Occipital lobe (tissue), 2 donors: ENCODE data around the gene LRRC58. TPM values are rescaled to one million over a fixed set of nuclear protein-coding genes. Genes with fewer than 3 reads are reported as not detected.
"Not testable (repeated sequence)": the region's sequence is repeated elsewhere in the genome, so short reads cannot be mapped to it uniquely, and the experiment has no call there.

Experiments used
- DNase-seq: peaks from one replicate; lab custom pipeline; 2025; lab: John Stamatoyannopoulos, UW
- total RNA-seq: library from RNA; depleted of rRNA; stranded (reverse); fragments of >200 nt; gene quantifications from one replicate; pipeline ENCODE4 v1.2.3, GENCODE V29; 2014

LRRC58 gene
- total RNA-seq, 1 donor from 2014 or later = 32.6 TPM

DNA sequence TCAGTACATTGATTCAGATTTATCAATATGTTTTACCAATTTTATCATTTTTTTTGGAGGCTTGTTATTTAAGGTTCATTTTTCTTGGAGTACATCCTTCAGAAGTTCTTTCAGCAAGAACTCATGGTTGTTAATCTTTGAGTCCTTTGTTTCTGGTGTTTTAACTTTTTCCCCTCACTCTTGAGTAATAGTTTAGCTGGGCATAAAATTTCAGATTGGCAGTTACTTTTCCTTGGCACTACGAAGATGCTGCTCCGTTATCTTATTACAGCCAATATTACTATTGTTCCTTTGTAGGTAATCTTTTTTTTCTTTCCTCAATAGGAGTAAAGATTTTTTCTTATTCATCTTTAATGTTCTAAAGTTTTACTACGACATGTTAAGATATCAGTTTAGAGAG lies 9.8 kb downstream of the LRRC58 start:
- DNase-seq = no peak

DNA sequence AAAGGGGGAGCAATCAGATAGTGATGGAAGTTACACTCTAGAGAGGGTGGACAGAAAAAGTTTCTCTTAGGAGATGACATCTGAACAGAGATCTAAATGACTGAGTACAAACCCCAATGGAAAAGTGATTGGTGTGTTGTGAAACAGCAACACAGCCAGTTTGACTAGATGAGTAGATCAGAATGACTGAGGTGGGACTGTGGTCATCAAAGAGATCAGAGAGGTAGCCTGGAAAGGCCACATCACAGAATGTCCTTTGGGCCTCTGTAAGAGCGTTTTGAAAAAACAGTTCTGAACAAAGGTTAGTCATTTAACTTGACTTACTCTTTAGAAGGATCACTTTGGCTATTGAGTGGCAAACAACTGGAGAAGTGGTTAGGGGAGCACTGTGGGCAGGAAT lies 10.6 kb downstream of the LRRC58 start:
- no peak for DNase-seq

DNA sequence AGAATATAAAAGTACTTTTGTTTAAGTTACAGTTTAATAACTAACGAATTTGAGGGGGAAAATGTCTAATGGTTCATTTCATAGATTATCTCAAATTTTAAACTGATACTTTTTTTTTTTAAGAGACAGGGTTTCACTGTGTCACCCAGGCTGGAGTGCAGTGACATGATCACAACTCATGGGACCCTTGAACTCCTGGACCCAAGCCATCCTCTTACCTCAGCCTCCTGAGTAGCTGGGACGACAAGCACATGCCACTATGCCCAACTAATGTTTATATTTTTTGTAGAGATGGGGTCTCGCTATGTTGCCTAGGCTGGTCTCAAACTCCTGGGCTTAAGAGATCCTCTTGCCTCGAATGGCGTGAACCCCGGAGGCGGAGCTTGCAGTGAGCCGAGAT lies 16.5 kb downstream of the LRRC58 start:
- no peak for DNase-seq

DNA sequence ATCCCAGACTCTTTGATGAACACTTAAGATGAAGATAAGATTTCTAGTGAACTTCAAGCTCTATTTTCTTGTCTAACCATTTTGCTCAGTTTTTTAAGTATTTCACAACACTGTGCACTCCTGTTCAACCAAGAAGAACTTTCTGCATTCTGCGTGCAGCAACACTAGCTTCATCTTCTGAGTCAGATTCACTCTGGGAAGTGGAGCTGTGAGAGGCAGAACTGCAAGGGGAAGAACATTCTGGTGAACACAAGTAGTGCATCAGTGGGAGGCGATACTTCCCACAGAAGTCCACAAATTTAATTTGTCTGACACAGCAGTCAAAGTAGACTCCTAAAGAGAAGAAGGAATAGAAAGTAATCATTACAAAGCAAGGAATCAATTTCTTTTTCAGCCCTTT lies 18.1 kb downstream of the LRRC58 start:
- no peak for DNase-seq

DNA sequence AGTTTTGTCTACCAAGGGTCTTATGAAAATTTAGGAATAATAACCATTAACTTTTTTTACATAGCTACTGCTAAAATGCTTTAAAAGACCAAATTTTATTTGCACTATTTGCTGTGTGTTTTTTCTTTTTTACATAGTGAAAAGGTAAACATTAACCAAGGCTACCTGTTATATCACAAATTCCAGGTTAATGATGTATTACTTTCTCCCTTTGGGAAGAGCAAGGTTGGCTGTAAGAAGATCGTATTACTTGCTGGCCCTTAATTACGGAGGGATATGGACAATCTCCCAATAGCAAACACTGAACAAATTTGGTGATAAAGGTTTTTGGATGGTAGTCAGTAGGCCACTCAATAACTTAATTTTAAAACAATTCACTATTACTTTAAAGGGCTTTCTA lies 22.4 kb downstream of the LRRC58 start:
- no peak for DNase-seq

DNA sequence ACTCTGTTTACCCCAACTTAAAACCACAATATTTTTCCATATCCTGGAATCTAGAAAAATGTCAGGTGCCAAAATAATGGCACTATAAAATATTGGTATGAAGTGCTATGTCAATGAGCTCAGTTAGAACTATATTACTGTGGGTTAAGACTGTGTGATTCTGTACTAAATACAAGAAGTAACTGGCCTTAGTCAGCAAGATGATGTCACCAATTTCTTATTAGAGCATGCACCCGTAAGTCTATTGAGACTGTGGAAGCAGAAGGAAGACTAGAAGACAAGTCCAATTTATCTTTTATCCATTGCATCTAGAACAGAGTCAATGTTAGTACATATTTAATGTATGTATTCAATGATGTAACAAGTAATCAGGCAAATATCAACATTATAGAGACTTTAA lies 25.0 kb downstream of the LRRC58 start:
- no peak for DNase-seq

DNA sequence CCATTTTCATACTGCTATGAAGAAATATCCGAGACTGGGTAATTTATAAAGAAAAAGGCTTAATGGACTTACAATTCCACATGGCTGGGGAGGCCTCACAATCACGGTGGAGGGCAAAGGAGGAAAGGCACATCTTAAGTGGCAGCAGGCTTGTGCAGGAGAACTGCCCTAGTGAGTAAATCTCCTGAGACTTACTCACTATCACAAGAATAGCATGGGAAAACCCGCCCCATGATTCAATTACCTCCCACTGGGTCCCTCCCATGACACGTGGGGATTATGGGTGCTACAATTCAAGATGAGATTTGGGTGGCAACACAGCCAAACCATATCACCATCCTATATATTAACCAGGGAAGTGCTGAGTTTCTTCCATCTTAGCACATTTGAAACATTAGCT lies 25.4 kb downstream of the LRRC58 start:
- not testable (repeated sequence) for DNase-seq

DNA sequence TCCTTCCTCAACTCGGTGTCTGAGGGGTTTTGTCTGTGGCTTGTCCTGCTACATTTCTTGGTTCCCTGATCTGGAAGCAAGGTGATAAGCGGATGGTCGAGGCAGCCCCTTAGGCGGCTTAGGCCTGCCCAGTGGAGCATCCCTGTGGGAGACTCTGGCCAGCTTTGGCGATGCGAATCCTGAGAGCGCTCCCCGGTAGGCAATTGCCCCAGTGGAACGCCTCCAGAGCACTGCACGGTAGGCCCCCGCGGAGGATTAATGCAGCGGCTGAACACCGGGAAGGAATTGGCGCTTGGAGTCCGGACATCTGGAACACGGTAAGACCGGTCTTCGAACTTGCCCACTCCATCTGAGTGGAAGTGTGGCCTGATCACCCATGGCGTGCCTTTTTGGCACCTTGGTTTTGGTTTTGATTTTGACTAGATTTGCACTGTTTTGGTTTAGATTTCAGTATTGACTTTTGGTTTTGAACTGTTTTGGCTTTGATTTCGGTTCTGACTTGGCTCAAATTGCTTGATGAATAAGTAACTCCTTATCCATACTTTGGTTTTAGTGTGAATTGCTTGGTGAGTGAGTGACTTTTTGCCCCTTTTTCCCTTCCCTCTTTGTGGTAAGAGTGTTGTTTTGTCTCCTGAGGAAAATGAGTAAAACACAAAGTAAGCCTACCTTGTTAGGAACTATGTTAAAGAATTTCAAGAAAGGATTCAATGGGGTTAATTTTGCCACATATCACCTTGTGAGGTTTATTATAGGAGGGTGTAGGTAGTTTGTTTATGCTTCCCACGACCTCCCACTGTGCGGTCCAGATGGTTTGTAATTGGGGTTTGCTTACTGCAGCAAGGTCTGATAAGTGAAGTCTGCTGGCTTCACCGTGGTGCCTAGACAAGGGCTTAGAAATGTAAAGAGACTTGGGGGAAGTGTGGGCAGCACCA lies 37.0 kb downstream of the LRRC58 start:
- no peak for DNase-seq

DNA sequence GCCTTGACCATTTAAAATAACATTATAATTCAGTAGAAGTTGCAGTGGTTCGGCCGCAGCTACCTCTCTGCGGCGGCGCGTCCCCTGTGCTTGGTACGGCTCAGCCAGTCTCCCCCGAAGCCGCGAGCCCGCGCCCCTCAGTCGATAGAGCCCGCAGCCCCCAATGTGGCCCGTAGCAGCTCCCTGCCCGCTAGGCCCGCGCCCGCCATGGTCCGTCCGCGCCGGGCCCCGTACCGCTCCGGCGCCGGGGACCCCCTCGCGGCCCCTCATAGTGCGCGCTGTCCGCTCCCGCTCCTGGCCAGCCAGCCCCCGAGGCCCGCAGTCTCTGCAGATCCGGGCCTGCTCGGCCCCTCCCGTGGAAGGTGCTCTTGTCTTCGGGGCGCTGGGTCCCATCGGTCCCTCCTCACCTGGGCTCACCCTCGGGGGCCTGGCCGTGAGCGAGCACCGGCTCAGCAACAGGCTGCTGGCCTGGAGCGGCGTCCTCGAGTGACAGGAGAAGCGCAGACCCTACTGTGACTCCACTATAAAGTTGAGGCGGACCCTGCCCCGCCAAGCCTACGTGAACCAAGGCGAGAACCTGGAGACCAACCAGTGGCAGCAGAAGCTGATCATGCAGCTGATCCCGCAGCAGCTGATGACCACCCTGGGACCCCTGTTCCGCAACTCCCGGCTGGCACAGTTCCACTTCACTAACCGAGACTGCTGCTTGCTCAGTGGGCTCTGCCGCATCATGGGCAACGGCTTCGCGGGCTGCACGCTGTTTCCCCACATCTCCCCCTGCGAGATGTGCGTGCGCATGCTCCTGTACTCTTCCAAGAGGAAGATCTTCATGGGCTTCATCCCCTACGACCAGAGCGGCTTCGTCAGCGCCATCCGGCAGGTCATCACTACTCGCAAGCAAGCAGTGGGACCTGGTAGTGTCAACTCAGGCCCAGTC lies 42.4 kb downstream of the LRRC58 start:
- DNase-seq = no peak

DNA sequence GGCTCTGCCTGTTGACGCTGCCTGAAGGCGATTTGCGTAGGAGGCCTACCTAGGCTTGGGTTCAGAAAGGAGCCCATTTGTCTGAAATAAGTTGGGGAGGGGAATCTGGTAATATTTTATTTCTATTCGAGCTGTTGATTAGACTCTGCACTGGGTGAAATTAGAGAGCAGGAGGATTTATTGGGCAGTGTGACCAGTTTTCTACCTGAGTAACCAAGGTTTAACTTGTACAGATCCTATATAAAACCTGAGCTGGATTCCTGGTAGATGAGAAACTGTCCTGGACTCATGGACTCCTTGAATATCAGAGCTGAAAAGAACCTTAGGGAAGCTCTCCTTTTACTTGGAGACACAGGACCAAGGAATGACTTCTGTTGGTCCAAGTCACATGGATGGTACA lies 44.5 kb downstream of the LRRC58 start:
- no peak for DNase-seq

DNA sequence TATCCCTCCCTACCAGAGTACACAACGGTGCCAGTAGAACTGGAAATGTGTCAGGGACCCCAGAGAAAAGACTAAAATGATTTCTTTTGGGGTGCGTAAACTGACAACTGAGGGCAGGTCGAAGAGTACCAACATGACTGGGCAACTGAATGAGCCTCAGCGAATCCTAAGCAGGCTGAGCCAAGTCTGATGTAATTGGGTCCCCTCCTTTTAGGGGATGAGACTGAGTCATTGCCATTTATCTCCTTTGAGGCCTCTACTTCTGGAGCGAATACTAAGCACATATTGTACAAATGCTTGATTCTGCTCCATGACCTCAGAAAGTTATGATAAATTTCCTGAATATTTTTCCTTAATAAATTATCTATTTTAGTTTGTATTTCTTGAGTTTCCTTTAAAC lies 46.8 kb downstream of the LRRC58 start:
- no peak for DNase-seq

DNA sequence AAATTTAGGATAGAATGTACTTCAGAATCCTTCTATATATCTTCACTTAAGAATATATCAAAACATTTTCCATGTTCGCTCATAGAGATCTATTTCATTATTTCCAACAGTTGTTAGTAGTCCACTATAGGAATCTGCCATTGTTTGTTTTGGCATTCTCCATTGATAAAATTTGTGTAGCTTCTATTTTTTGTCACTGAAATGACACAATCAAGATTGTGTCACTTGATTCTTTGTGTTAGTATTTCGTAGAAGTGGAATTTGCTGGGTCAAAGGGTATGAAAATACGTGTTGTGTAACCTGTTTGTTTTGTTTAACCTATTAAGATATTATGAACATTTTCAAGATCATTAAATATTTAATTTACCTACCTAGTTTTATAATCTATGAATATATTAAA lies 48.2 kb downstream of the LRRC58 start:
- no peak for DNase-seq

DNA sequence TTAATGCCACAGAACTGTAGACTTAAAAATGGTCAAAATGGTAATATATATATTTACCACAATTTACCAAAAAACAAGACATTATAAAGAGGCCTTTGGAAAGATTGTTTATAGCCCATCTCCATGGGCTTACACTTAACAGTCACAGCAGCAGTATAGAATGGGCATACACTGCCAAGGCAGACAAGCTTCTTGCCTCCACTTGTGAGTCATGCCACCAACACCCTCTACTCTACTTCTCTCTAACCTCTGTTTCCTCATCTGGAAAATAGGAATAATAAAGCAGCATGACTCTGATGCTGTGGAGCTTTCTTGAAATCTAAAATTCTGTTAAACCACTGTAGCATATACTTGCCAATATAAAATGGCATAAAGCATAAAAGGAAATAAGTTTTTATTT lies 49.8 kb downstream of the LRRC58 start:
- DNase-seq = no peak

DNA sequence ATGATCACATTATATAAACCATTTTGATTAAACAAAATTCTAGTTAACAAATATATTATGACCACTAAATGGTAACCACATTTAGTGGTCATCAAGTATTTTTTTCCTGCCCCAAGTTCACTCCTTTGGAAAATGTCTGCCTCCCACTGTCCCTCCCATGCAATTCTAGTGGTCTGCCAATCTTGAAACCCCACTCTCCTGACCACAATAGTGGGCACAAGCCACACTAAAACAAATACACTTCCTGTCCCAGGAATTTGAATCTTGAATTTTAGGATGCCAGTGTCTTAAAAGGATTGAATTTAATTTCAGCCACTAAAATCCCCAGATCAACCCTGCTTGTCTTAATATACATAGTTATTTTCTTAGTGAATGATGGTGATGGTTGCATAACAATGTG lies 50.2 kb downstream of the LRRC58 start:
- no peak for DNase-seq

DNA sequence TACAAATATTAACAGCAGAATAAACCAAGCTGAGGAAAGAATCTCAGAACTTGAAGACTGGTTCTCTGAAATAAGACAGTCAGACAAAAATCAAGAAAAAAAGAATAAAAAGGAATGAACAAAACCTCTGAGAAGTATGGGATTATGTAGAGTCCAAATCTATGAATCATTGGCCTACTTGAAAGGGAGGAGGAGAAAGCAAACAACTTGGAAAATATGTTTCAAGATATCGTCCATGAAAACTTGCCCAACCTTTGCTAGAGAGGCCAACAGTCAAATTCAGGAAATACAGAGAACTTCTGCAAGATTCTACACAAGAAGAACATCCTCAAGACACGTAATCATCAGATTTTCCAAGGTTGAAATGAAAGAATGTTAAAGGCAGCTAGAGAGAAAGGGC lies 57.6 kb downstream of the LRRC58 start:
- DNase-seq = not testable (repeated sequence)

DNA sequence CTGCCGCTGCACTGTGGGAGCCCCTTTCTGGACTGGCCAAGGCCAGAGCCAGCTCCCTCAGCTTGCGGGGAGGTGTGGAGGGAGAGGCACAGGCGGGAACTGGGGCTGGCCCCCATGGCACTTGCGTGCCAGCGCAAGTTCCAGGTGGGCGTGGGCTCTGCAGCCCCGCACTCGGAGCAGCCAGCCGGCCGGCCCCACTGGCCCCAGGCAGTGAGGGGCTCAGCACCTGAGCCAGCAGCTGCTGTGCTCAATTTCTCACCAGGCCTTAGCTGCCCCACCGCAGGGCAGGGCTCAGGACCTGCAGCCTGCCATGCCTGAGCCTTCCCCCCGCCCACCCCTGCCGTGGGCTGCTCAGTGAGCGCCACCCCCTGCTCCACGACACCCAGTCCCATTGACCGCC lies 59.5 kb downstream of the LRRC58 start:
- DNase-seq = no peak

DNA sequence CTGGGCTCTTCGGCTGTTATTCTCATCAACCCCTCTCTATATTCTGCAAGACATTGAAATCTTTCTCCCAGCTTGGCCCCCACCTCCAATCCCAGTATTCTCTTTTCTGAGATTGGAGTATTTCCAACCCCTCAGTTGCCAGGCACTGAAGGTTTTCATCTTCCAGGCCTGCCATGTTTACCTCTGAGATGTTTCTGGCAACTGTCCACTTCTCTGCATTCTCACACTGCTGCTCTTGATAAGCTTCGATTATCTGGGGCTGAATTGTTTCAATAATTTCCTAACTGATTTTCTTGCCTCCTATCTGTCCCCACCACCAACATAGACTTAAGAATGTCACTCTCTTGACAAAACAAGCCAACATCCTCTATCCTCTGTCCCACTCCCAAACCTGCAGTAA lies 62.7 kb downstream of the LRRC58 start:
- DNase-seq = no peak

DNA sequence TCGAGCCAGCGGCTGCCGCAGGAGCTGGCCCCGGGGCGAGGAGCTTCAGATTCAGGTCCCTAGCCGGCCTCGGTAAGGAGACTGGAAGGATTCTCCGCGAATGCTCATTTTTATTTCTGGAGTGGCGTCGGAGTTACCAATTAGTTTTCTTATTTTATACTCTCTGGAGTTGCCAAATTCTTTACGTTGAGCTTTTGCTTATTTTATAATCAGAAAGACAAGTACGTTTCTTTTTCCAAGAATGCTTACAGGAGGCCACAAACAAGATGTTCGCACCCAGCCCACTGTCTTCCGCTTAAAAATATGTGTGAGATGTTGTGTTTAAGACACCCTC lies 63.7 kb downstream of the LRRC58 start:
- no peak for DNase-seq

DNA sequence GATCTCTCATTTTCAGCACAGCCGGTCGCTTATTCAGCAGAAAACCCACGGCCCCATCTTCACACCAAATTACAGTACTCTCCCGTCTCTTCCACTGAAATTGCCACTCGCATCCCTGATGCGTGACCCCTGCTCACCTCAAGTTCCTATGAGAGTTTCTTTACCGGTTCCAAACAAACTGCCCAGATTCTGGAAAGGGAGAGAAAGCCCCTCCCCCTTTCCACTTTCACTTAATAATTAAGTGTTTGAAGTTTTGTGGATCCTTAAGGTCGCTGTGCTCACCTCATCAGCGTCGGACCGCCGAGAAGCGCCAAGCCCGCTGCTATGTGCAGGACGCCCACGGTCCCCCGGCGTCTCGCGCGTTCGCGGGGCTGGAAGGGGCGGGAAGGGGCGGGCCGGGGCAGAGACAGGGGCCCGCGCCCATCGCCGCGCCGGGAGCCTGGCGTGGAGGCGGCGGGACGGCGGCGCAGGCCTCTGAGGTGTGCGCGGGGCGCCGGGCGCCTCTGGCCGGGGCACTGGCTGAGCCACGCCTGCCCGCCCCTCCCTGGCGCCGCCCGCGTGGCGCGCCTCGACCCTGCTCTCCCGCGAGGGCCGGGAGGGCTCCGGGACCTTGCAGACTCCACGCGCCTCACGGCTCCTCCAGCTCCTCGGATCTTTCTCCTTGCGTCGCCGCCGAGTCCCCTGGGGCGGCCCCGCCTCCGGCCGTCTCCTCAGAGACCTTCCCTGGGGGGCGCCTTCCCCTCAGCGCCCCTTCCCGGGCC lies 64.2 kb downstream of the LRRC58 start, which contains the start of gene GPR156:
Gene GPR156 (minus strand): TSS at position 476 of the 761 bp plus-strand sequence. CDS start 41,124 bp downstream, outside the sequence.
- DNase-seq = no peak

DNA sequence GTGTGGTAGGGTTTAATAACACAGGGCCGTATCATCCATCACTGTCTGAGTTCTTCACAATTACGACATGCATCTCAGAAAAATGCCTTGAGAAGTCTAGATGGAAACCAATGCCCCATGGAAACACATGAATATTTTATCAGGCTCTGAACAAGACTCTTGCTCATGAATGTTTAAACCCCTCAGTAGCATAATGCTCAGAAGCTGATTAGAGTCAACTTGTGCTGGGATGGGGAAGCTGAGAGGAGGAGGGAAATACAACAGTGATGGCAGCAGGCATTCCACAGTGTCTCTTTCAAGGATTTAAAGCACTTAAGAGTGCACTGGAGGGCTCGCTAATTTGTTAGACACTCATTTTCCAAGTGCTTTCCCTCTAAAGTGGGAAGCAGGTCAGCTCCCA lies 67.9 kb downstream of the LRRC58 start:
- DNase-seq = no peak

DNA sequence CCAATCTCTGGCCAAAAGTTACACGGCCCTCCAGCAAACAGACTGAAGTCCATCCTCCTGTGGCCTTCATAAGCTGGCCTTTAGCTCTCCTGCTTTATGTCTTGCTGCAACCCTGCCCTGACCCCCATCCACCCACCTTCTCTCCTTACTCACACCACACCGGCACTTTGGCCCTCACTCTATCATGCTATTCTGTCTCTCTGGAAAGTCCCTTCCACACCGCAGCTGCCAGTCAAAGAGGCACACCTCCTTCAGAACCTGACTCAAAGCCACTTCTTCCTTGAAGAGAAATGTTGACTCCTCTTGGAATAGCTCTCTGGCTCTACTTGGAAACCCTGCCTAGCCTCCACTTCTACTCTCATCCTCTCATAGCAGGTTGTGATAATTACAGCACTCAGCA lies 68.6 kb downstream of the LRRC58 start:
- DNase-seq = no peak

DNA sequence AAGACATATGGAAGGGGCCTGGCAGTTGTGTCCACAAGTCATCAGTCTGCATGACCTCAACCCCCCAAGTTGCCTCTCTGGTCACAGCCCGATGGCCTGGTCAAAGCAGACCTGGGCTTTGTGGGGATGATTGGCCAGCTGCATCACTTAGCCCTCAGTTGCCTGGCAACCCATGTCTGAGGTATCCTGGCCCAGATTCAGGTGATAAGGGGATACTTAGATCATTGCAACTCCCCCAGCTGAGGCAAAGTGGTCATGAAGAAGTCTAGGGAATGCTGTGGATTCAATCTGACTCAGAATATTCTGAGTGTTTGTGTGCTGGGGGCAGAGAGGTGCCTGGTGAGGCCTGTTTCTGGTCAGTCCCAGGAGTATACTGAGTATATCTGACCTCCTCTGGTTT lies 69.1 kb downstream of the LRRC58 start:
- DNase-seq = no peak
